Liver (tissue), 9 donors: ENCODE results near the gene OR2A14. TPM values are rescaled to one million over a fixed set of nuclear protein-coding genes. Genes with fewer than 3 reads are reported as not detected.

ENCODE experiments used
- DNase-seq: peaks from one replicate; pipeline ENCODE4 v3.0.0-alpha.2; 2017; ENCODE audit warnings: low spot score
- H3K27ac ChIP-seq, 2 donors: one replicate each; pipeline ENCODE4 v1.7.0; 2013; ENCODE audit warnings: inconsistent platforms in 2 of 2, low read length in 2 of 2, control low read depth in 1 of 2, low read depth in 1 of 2, mild to moderate bottlenecking in 1 of 2
- H3K27me3 ChIP-seq, 4 donors: one replicate each; pipeline versions ENCODE4 v1.6.1 to v1.7.0; 2013; ENCODE audit warnings: low read length in 3 of 4, inconsistent platforms in 1 of 4, mild to moderate bottlenecking in 1 of 4, moderate library complexity in 1 of 4; ENCODE audit not compliant: control insufficient read depth in 4 of 4, insufficient read depth in 4 of 4
- H3K36me3 ChIP-seq, 4 donors: one replicate each; pipeline versions ENCODE4 v1.6.1 to v1.7.0; 2013; ENCODE audit warnings: low read length in 3 of 4, mild to moderate bottlenecking in 3 of 4, low read depth in 1 of 4, moderate library complexity in 1 of 4; ENCODE audit not compliant: control insufficient read depth in 4 of 4, insufficient read depth in 3 of 4
- H3K4me1 ChIP-seq, 4 donors: one replicate each; pipeline versions ENCODE4 v1.6.1 to v1.7.0; 2013; ENCODE audit warnings: low read length in 3 of 4, mild to moderate bottlenecking in 3 of 4, moderate library complexity in 1 of 4; ENCODE audit not compliant: control insufficient read depth in 4 of 4, insufficient read depth in 4 of 4
- H3K4me3 ChIP-seq, 3 donors: one replicate each; pipeline versions ENCODE4 v1.6.1 to v1.7.0; 2013; ENCODE audit warnings: low read length in 3 of 3, control low read depth in 1 of 3, low read depth in 1 of 3, mild to moderate bottlenecking in 1 of 3
- H3K9ac ChIP-seq, 2 donors: one replicate each; pipeline ENCODE4 v1.7.0; 2013; ENCODE audit warnings: low read length in 2 of 2, mild to moderate bottlenecking in 2 of 2, moderate library complexity in 2 of 2, control low read depth in 1 of 2, low read depth in 1 of 2
- H3K9me3 ChIP-seq, 4 donors: one replicate each; pipeline versions ENCODE4 v1.6.1 to v1.7.0; 2013; ENCODE audit warnings: low read length in 3 of 4; ENCODE audit not compliant: control insufficient read depth in 4 of 4
- ATF3 ChIP-seq: IDR thresholded peaks from 2 replicates; pipeline ENCODE4 v1.6.1; 2016; ENCODE audit warnings: antibody characterized with exemption
- CTCF ChIP-seq: fragments of 150-350 bp; IDR thresholded peaks from 2 replicates; pipeline ENCODE4 v1.5.1; 2017; ENCODE audit warnings: improper control_type of control experiment, low read depth, low read length; ENCODE audit not compliant: missing input control
- FOXA1 ChIP-seq: IDR thresholded peaks from 2 replicates; pipeline ENCODE4 v1.6.1; 2016; ENCODE audit warnings: antibody characterized with exemption
- HNF4A ChIP-seq, 2 donors: conservative IDR thresholded peaks; 2 replicates each; pipeline ENCODE4 v1.6.1; 2016; ENCODE audit warnings: antibody characterized with exemption in 2 of 2, mild to moderate bottlenecking in 2 of 2
- HNF4G ChIP-seq: IDR thresholded peaks from 2 replicates; pipeline ENCODE4 v1.6.1; 2016; ENCODE audit warnings: antibody characterized with exemption
- JUND ChIP-seq, 2 donors: IDR thresholded peaks; 2 replicates each; pipeline ENCODE4 v1.6.1; 2016; ENCODE audit warnings: antibody characterized with exemption in 2 of 2
- MAX ChIP-seq: IDR thresholded peaks from 2 replicates; pipeline ENCODE4 v1.6.1; 2016; ENCODE audit warnings: antibody characterized with exemption
- NR2F2 ChIP-seq: IDR thresholded peaks from 2 replicates; pipeline ENCODE4 v1.6.1; 2016; ENCODE audit warnings: antibody characterized with exemption
- RAD21 ChIP-seq, 2 donors: IDR thresholded peaks; 2 replicates each; pipeline ENCODE4 v1.6.1; 2016; ENCODE audit warnings: antibody characterized with exemption in 2 of 2, mild to moderate bottlenecking in 2 of 2
- REST ChIP-seq: IDR thresholded peaks from 2 replicates; pipeline ENCODE4 v1.6.1; 2016; ENCODE audit warnings: antibody characterized with exemption, mild to moderate bottlenecking
- RXRA ChIP-seq, 2 donors: IDR thresholded peaks; 2 replicates each; pipeline ENCODE4 v1.6.1; 2017 to 2018; ENCODE audit warnings: antibody characterized with exemption in 2 of 2, mild to moderate bottlenecking in 1 of 2
- SP1 ChIP-seq: IDR thresholded peaks from 2 replicates; pipeline ENCODE4 v1.6.1; 2018; ENCODE audit warnings: antibody characterized with exemption, mild to moderate bottlenecking
- TAF1 ChIP-seq: conservative IDR thresholded peaks from 2 replicates; pipeline ENCODE4 v1.6.1; 2016; ENCODE audit warnings: antibody characterized with exemption, mild to moderate bottlenecking
- YY1 ChIP-seq: IDR thresholded peaks from 2 replicates; pipeline ENCODE4 v1.6.1; 2016; ENCODE audit warnings: antibody characterized with exemption, mild to moderate bottlenecking
- ZBTB33 ChIP-seq: IDR thresholded peaks from 2 replicates; pipeline ENCODE4 v1.6.1; 2016; ENCODE audit warnings: antibody characterized with exemption
- WGBS: extraction: QIAGEN DNeasy Blood & Tissue Kit; methylation state at CpG from one replicate; pipeline ENCODE4 v1.1.7; 2013; 5-methylcytosine and 5-hydroxymethylcytosine counted together
- polyA plus RNA-seq, 2 donors: library from polyadenylated mRNA; stranded (reverse) in 1 of 2; unstranded in 1 of 2; fragments of 200-250 nt in 1 of 2; fragments of >200 nt in 1 of 2; fragmentation: Nextera tagmentation in 1 of 2; extraction: Ambion mirVana in 1 of 2; gene quantifications; one replicate each; pipeline versions ENCODE4 v1.2.1 to v1.2.3, GENCODE V29; 2013 to 2015
- total RNA-seq, 2 donors: library from RNA; depleted of rRNA; stranded (reverse); fragments of >200 nt; gene quantifications; one replicate each; pipeline ENCODE4 v1.2.3, GENCODE V29; 2014
- donor health status: healthy.
- donor health status: healthy.
- donor health status: healthy.
- donor health status: healthy.
- donor health status: healthy.

The OR2A14 gene
- total and polyA plus RNA-seq, 4 donors, result not detected

GRCh38 chr7:144110272-144110671, 12.7 kb upstream of the OR2A14 start:
- H3K9ac ChIP-seq, result no peak overlapping the region
- peaks cover 0 to 2% (median 0%) of the 10 kb centered on the region in 4 donors for H3K27me3 ChIP-seq
- TF ChIP-seq CTCF, result no peak
- no peak for TF ChIP-seq RXRA (IDR thresholded peaks at IDR 0.05)
- TF ChIP-seq MAX, result no peak
- no peak for TF ChIP-seq RAD21 (IDR thresholded peaks at IDR 0.05)
- no peak for TF ChIP-seq REST
- TF ChIP-seq JUND (IDR thresholded peaks at IDR 0.05), result no peak
- no peak for TF ChIP-seq TAF1
- no peak for TF ChIP-seq HNF4A (conservative IDR thresholded peaks at IDR 0.05)
- no peak for TF ChIP-seq SP1
- TF ChIP-seq NR2F2, result no peak
- no peak for TF ChIP-seq YY1
- no peak for TF ChIP-seq ATF3
- TF ChIP-seq HNF4G, result no peak
- TF ChIP-seq FOXA1, result no peak
- no peak for TF ChIP-seq ZBTB33
- whole genome bisulfite sequencing, result 75% methylated on average over 5 of the region's 5 CpGs
- no peaks in the 10 kb centered on the region for H3K36me3 ChIP-seq
- H3K4me1 ChIP-seq, result no peaks in the 10 kb centered on the region
- no peaks in the 10 kb centered on the region for H3K9me3 ChIP-seq
- no peak overlapping the region for H3K27ac ChIP-seq
- H3K4me3 ChIP-seq, result no peak overlapping the region
- no peak for DNase-seq

- no peaks in the 10 kb centered on the region for H3K4me1 ChIP-seq
- no peaks in the 10 kb centered on the region for H3K36me3 ChIP-seq
- no peaks in the 10 kb centered on the region for H3K9me3 ChIP-seq
- H3K4me3 ChIP-seq, result no peak overlapping the region
- H3K27ac ChIP-seq, result no peak overlapping the region
- 43% methylated on average over 1 of the region's 1 CpG for WGBS
- peaks cover 0 to 2% (median 0%) of the 10 kb centered on the region in 4 donors for H3K27me3 ChIP-seq
- TF ChIP-seq HNF4A (conservative IDR thresholded peaks at IDR 0.05) (no peak), MAX (no peak), ATF3 (no peak), NR2F2 (no peak), HNF4G (no peak)
- no peak for DNase-seq
- no peak overlapping the region for H3K9ac ChIP-seq
Observed at GRCh38 chr7:144113651-144114050, 9.3 kb upstream of the OR2A14 start.
